Neural crest cell (in vitro differentiated cells): Measurements from ENCODE around the gene DIP2C. TPM values are rescaled to one million over a fixed set of nuclear protein-coding genes. Genes with fewer than 3 reads are reported as not detected.

Source experiments
- DNase-seq: peaks from one replicate; pipeline ENCODE4 v3.0.0; 2021; ENCODE audit warnings: low read depth, mixed read lengths, low spot score
- H3K27ac Mint-ChIP-seq: one replicate; pipeline ENCODE4 v1.8.0; 2021; ENCODE audit warnings: mild to moderate bottlenecking, mixed read lengths; ENCODE audit not compliant: unreplicated experiment
- H3K27me3 Mint-ChIP-seq: 2 replicates; pipeline ENCODE4 v1.8.0; 2021; ENCODE audit warnings: low read depth, mild to moderate bottlenecking, mixed read lengths
- H3K36me3 Mint-ChIP-seq: 2 replicates; pipeline ENCODE4 v1.8.0; 2021; ENCODE audit warnings: low read depth, mild to moderate bottlenecking, mixed read lengths
- H3K4me1 Mint-ChIP-seq: 2 replicates; pipeline ENCODE4 v1.8.0; 2021; ENCODE audit warnings: mixed read lengths
- H3K4me3 Mint-ChIP-seq: one replicate; pipeline ENCODE4 v1.8.0; 2021; ENCODE audit warnings: mild to moderate bottlenecking, mixed read lengths
- H3K9me3 Mint-ChIP-seq: 2 replicates; pipeline ENCODE4 v1.8.0; 2021; ENCODE audit warnings: mixed read lengths
- total RNA-seq: library from RNA; stranded (reverse); gene quantifications from 2 replicates; pipeline ENCODE4 v1.2.1, GENCODE V29; 2021
- TF ChIP-seq, protein P1 (sequence below): fragments of 200-600 bp; sonication (generic); conservative IDR thresholded peaks from 2 replicates; pipeline ENCODE4 v1.5.0; 2021; ENCODE audit warnings: antibody characterized with exemption, mild to moderate bottlenecking

The DIP2C gene
- total RNA-seq, 1 donor from 2014 or later = 21.7 TPM

DNA sequence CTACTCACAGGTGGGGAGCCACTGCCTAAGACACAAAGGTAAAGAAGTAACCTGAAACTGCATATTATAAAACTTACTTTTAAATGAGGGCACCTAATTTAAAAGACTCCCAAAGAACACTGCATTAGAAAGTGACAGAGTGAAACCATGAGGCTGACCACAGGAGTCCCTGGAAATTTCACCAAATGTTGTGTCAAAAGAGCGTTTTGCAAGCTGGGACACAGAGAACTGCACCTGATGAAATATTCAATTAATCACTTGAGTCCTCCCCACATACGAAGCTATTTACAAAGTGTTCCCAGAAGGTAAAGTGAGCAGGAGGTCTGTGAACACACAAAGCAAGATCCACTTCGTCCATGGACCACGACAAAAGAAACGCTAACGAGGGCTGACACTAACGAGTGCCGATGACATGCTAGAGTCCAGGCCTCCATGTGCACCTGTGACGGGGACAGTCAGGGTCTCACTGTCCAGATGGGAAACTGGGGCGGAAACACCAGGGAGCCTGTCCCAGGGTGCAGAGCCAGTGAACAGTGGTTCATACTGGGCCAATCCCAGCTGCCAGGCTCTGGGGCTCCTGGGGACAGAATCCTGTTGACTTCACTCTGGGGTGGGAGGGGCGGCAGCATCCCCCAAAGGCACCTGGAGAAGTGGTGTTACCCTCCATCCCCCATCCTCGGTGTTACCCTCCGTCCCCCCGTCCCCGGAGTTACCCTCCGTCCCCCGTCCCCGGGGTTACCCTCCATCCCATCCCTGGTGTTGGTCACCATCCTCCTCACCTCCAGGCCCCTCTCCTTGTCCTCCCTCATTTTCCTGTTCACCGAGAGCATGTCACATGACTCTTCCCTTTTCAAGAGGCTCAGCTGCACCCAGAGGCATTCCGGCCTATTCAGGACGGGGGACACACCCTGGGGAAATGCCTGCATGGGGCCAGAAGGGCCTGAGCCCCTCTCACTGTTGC is 63.4 kb downstream of the DIP2C start:
- Mint-ChIP-seq H3K4me1 (peaks cover 44% of the 10 kb centered on the region), H3K27ac (peak overlapping the region; percentile 88), H3K27me3 (no peaks in the 10 kb centered on the region), H3K9me3 (no peaks in the 10 kb centered on the region), H3K36me3 (peaks cover 2% of the 10 kb centered on the region), H3K4me3 (no peak overlapping the region)
- no peak for DNase-seq
- TF ChIP-seq, protein P1, sequence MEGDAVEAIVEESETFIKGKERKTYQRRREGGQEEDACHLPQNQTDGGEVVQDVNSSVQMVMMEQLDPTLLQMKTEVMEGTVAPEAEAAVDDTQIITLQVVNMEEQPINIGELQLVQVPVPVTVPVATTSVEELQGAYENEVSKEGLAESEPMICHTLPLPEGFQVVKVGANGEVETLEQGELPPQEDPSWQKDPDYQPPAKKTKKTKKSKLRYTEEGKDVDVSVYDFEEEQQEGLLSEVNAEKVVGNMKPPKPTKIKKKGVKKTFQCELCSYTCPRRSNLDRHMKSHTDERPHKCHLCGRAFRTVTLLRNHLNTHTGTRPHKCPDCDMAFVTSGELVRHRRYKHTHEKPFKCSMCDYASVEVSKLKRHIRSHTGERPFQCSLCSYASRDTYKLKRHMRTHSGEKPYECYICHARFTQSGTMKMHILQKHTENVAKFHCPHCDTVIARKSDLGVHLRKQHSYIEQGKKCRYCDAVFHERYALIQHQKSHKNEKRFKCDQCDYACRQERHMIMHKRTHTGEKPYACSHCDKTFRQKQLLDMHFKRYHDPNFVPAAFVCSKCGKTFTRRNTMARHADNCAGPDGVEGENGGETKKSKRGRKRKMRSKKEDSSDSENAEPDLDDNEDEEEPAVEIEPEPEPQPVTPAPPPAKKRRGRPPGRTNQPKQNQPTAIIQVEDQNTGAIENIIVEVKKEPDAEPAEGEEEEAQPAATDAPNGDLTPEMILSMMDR = no peak

DNA sequence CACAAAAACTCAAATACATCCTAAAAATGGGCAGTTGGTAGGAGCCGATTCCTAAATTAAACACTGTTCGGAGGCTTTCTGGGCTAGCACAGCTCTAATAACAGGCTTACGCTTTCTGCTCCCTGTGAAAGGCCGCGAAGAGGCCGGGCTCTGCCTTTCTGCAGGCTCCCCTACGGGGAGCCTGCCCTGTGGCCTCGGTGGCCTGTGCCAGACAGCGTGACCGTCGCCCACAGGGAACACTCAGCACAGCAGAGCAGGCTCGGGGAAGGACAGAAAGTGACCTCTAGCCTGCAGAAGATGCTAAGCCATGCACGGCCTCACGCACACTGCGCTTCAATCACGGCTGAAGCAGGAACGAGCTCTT is 64.2 kb downstream of the DIP2C start:
- H3K4me3 Mint-ChIP-seq = peak overlapping the region; percentile 68
- peaks cover 2% of the 10 kb centered on the region for H3K36me3 Mint-ChIP-seq
- no peaks in the 10 kb centered on the region for H3K27me3 Mint-ChIP-seq
- H3K27ac Mint-ChIP-seq = peak overlapping the region; percentile 93
- DNase-seq = peak; percentile 22
- H3K4me1 Mint-ChIP-seq = peaks cover 50% of the 10 kb centered on the region
- no peaks in the 10 kb centered on the region for H3K9me3 Mint-ChIP-seq
- TF ChIP-seq, protein P1 = no peak

DNA sequence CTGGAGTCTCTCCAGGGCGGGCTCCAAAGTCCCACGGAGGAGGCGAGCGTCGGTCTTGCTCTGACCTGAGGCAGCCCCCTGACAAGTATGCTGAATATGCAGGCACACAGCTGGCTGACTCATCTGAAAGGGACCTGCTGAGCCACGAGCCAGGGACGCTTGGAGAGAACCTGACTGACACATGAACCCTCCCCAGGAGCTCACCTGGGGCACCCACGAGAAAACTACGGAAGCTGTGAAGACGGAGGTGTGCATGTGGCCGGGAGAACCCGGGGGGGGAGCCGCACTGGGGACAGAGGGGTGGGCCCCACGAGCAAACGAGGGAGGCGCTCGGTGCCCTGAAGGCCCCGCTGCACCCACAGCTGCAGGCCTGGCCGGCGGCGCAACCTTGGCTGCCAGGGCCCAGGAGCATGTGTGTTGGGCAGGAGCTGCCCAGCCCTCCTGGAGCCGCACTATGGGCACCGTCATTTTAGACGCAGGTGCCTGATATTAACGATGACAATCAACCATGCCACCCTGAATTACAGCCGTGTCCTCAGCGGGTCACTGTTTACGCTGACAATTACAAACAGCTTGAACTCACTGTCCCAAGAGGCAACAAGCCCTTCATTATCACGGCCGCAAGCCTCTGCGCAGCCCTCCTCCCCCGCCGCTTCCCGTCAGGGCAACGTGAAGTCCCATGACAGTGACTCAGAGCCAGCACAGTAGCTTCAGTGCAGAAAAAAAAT is 64.7 kb downstream of the DIP2C start:
- Mint-ChIP-seq H3K9me3 (no peaks in the 10 kb centered on the region), H3K27me3 (no peaks in the 10 kb centered on the region), H3K4me1 (peaks cover 50% of the 10 kb centered on the region), H3K27ac (peak overlapping the region; percentile 93), H3K4me3 (peak overlapping the region; percentile 68), H3K36me3 (peaks cover 2% of the 10 kb centered on the region)
- peak; percentile 45 for DNase-seq
- TF ChIP-seq, protein P1 = no peak

- DNase-seq = no peak
- TF ChIP-seq, protein P1 = no peak
- H3K9me3 Mint-ChIP-seq = no peaks in the 10 kb centered on the region
- H3K27me3 Mint-ChIP-seq = no peaks in the 10 kb centered on the region
- peak overlapping the region; percentile 63 for H3K27ac Mint-ChIP-seq
- H3K4me3 Mint-ChIP-seq = peak overlapping the region; percentile 43
- H3K36me3 Mint-ChIP-seq = peaks cover 2% of the 10 kb centered on the region
- peaks cover 50% of the 10 kb centered on the region for H3K4me1 Mint-ChIP-seq
Measured at GRCh38 chr10:624312-624604, 65.2 kb downstream of the DIP2C start.

DNA sequence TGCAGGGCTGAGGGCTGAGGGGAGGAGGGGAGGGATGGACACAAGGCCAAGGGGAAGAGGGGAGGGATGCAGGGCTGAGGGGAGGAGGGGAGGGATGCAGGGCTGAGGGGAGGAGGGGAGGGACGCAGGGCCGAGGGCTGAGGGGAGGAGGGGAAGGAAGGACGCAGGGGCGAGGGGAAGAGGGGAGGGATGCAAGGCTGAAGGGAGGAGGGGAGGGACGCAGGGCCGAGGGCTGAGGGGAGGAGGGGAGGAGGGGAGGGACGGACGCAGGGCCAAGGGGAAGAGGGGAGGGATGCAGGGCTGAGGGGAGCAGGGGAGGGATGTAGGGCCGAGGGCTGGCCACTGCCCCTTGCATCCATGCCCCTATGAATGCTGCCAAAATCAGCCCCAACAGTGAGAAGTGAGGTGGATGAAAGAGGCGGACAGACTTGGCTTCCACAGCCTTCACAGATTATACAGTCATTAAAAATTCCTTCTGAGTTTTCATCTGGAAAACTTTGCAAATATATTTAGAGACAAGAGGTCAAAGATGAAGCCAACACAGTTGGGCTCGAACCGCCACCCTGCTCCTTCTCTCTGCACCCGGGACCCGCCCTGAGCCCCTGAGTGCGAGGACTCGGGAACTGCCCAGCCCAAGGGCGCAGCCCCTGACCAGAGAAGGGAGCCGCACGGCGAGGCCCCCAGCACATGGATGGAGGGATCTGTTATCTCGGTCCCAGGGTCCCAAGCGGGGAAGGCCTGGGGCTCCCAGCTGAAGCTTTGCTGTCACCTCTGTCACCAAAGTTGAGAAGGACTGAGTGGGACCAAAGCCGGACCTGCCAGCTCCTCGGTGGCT is 65.8 kb downstream of the DIP2C start:
- H3K27me3 Mint-ChIP-seq = no peaks in the 10 kb centered on the region
- H3K36me3 Mint-ChIP-seq = peaks cover 2% of the 10 kb centered on the region
- peaks cover 55% of the 10 kb centered on the region for H3K4me1 Mint-ChIP-seq
- DNase-seq = no peak
- no peak overlapping the region for H3K27ac Mint-ChIP-seq
- H3K4me3 Mint-ChIP-seq = no peak overlapping the region
- no peaks in the 10 kb centered on the region for H3K9me3 Mint-ChIP-seq
- TF ChIP-seq, protein P1 = no peak
